Kidney (tissue), 14 donors: Measurements from ENCODE around the gene CCSAP. TPM values are rescaled to one million over a fixed set of nuclear protein-coding genes. Genes with fewer than 3 reads are reported as not detected.
"Not testable (repeated sequence)": the region's sequence is repeated elsewhere in the genome, so short reads cannot be mapped to it uniquely, and the experiment has no call there.

Source experiments
- DNase-seq, 5 donors: peaks; one replicate each; pipeline ENCODE4 v3.0.0-alpha.2; 2013 to 2020
- FAIRE-seq: peaks from 2 replicates; lab custom pipeline; 2012; peaks lifted over from hg19 to GRCh38; lab: Jason Lieb, UNC
- H3K27ac ChIP-seq, 2 donors: one replicate each; pipeline ENCODE4 v1.7.0; 2013; ENCODE audit warnings: low read depth in 2 of 2, low read length in 2 of 2, inconsistent platforms in 1 of 2
- H3K27me3 ChIP-seq: one replicate; pipeline ENCODE4 v1.7.1; 2013; ENCODE audit warnings: low read length, inconsistent platforms; ENCODE audit not compliant: control insufficient read depth, insufficient read depth
- H3K36me3 ChIP-seq, 3 donors: one replicate each; pipeline versions ENCODE4 v1.7.0 to v1.7.1; 2013; ENCODE audit warnings: low read length in 3 of 3, control low read depth in 1 of 3, inconsistent platforms in 1 of 3; ENCODE audit not compliant: insufficient read depth in 3 of 3, control insufficient read depth in 2 of 3
- H3K4me1 ChIP-seq, 3 donors: one replicate each; pipeline versions ENCODE4 v1.7.0 to v1.7.1; 2013; ENCODE audit warnings: low read length in 3 of 3, inconsistent platforms in 1 of 3, low read depth in 1 of 3; ENCODE audit not compliant: control insufficient read depth in 2 of 3, insufficient read depth in 2 of 3
- H3K4me3 ChIP-seq, 3 donors: one replicate each; pipeline versions ENCODE4 v1.7.0 to v1.8.1; 2013; ENCODE audit warnings: low read length in 3 of 3, control low read depth in 1 of 3, inconsistent platforms in 1 of 3
- H3K9ac ChIP-seq, 3 donors: one replicate each; pipeline versions ENCODE4 v1.7.0 to v1.7.1; 2013; ENCODE audit warnings: low read length in 3 of 3, control low read depth in 1 of 3, inconsistent platforms in 1 of 3
- H3K9me3 ChIP-seq, 3 donors: one replicate each; pipeline versions ENCODE4 v1.7.0 to v1.7.1; 2013; ENCODE audit warnings: low read length in 3 of 3, control low read depth in 1 of 3, inconsistent platforms in 1 of 3; ENCODE audit not compliant: control insufficient read depth in 2 of 3, insufficient read depth in 1 of 3
- intact Hi-C: fragments of 100-400 bp; cut with DNase I; formaldehyde crosslinking; loops from one replicate; pipeline ENCODE4 v1.11.1; 2022
- polyA plus RNA-seq: library from polyadenylated mRNA; stranded (reverse); fragments of 350-450 nt; fragmentation: Illumina TruSeq; extraction: RNeasy Lipid Tissue Mini Kit (QIAGEN cat#74804); gene quantifications from one replicate; pipeline ENCODE4 v1.2.3, GENCODE V29; 2014; ENCODE audit warnings: low read depth, low replicate concordance; ENCODE audit not compliant: insufficient read depth
- total RNA-seq: library from RNA; stranded (reverse); fragmentation: NEBNext Ultra II Directional; extraction: Animal tissue kit (Norgen Biotek cat#: 25700); gene quantifications from one replicate; pipeline ENCODE4 v1.2.1, GENCODE V29; 2021
- TF ChIP-seq, protein P1 (sequence below): IDR thresholded peaks from 3 replicates; pipeline ENCODE4 v1.5.1; 2012; ENCODE audit warnings: mild to moderate bottlenecking, moderate library complexity, borderline replicate concordance; ENCODE audit not compliant: insufficient read depth; ENCODE audit errors: extremely low read depth
- donor health status: control.
- donor health status: control.
- donor health status: control.
- donor health status: control.
- donor health status: control.
- donor health status: DM: yes; HTN: yes; CAD: no.
- donor health status: Normal renal cell carcinoma (clear cell type).

The CCSAP gene
- total and polyA plus RNA-seq, 2 donors from 2014 or later, result 0.84 to 3.1 TPM

GRCh38 chr1:229378586-229379367 is 35.9 kb upstream of the CCSAP start:
- Histone ChIP-seq H3K9me3 (no peaks in the 10 kb centered on the region), H3K4me3 (no peak overlapping the region), H3K9ac (no peak overlapping the region), H3K27me3 (no peaks in the 10 kb centered on the region), H3K4me1 (no peaks in the 10 kb centered on the region), H3K27ac (no peak overlapping the region), H3K36me3 (no peaks in the 10 kb centered on the region)
- intact Hi-C loops, result no loop called here
- TF ChIP-seq, protein P1, sequence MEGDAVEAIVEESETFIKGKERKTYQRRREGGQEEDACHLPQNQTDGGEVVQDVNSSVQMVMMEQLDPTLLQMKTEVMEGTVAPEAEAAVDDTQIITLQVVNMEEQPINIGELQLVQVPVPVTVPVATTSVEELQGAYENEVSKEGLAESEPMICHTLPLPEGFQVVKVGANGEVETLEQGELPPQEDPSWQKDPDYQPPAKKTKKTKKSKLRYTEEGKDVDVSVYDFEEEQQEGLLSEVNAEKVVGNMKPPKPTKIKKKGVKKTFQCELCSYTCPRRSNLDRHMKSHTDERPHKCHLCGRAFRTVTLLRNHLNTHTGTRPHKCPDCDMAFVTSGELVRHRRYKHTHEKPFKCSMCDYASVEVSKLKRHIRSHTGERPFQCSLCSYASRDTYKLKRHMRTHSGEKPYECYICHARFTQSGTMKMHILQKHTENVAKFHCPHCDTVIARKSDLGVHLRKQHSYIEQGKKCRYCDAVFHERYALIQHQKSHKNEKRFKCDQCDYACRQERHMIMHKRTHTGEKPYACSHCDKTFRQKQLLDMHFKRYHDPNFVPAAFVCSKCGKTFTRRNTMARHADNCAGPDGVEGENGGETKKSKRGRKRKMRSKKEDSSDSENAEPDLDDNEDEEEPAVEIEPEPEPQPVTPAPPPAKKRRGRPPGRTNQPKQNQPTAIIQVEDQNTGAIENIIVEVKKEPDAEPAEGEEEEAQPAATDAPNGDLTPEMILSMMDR, result no peak
- FAIRE-seq (no peak), DNase-seq (no peak)

GRCh38 chr1:229378035-229378434 is 35.2 kb upstream of the CCSAP start:
- H3K9ac ChIP-seq, H3K36me3 ChIP-seq, DNase-seq, intact Hi-C loops, FAIRE-seq, H3K27me3 ChIP-seq, H3K9me3 ChIP-seq, H3K27ac ChIP-seq, H3K4me1 ChIP-seq, H3K4me3 ChIP-seq: not testable (repeated sequence)

- FAIRE-seq (no peak), DNase-seq (no peak)
- TF ChIP-seq, protein P1, result no peak
- Histone ChIP-seq H3K4me1 (no peaks in the 10 kb centered on the region), H3K36me3 (no peaks in the 10 kb centered on the region), H3K27me3 (no peaks in the 10 kb centered on the region), H3K9ac (no peak overlapping the region), H3K4me3 (no peak overlapping the region), H3K9me3 (no peaks in the 10 kb centered on the region), H3K27ac (no peak overlapping the region)
- intact Hi-C loops, result no loop called here
Observed at GRCh38 chr1:229377429-229377828, 34.6 kb upstream of the CCSAP start.

DNA sequence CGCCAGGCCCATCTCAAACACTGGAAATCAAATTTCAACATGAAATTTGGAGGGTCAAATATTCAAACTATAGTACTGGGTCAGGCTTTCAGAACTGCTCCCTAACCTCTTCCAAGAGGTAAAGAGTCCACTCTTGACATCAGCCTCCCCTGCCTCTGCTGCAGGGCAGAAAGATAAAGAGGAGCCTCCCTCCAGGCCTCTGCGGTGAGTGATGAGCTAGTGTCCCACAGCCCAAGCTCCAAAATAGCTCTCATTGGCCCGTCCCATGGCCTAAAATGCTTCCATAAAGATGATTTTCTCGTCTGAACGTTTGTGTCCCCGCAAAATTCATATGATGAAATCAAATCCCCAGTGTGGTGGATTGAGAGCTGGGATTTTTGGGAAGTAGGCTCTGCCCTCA is 33.7 kb upstream of the CCSAP start:
- Histone ChIP-seq H3K9me3 (no peaks in the 10 kb centered on the region), H3K27ac (no peak overlapping the region), H3K4me3 (no peak overlapping the region)

More for the DNA sequence above, 33.7 kb upstream of the CCSAP start:
- no peaks in the 10 kb centered on the region for H3K36me3 ChIP-seq
- H3K9ac ChIP-seq, result no peak overlapping the region
- no peaks in the 10 kb centered on the region for H3K4me1 ChIP-seq
- DNase-seq, result no peak
- TF ChIP-seq, protein P1, result no peak
- no peak for FAIRE-seq
- H3K27me3 ChIP-seq, result no peaks in the 10 kb centered on the region
- intact Hi-C loops, result no loop called here
